ENCODE data around the gene TOP2A.

DNA sequence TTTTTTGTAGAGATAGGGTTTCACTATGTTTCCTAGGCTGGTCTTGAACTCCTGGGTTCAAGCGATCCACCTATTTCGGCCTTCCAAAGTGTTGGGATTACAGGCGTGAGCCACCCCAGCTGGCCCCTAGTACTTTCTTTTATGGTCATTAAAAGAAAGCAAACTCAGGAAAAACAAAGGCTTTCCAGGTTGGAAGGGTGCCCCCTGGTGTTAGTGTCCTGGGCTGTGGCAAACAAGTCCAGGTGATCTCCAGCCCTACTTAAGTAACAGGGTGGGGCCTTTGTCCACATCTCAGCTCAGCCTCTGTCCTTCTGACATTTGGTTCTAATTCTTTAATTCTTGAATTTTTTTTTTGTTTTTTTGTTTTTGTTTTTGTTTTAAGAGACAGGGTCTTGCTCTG lies 32.5 kb upstream of the TOP2A start:
- TF ChIP-seq ZNF274 (IDR thresholded peaks at IDR 0.05; ENCODE audit: low read depth, low read length) (no peak), YY1 (IDR thresholded peaks at IDR 0.05; ENCODE audit: insufficient read depth, insufficient read length) (no peak), SUZ12 (IDR thresholded peaks at IDR 0.05; ENCODE audit: extremely low read depth, insufficient read depth, insufficient read length) (no peak)

Data from NT2/D1 (cell line).